ENCODE measurements around the gene RNU2-1. TPM values are rescaled to one million over a fixed set of nuclear protein-coding genes. Genes with fewer than 3 reads are reported as not detected.
A peak's percentile ranks its signal among the peaks of the same experiment; 100 is the strongest.
"Not testable (repeated sequence)": the region's sequence is repeated elsewhere in the genome, so short reads cannot be mapped to it uniquely, and the experiment has no call there.

The RNU2-1 gene
- total RNA-seq, 1 experiment from 2014 or later: not detected

- in situ Hi-C loops (cut with HindIII; ENCODE audit: low pct_unique_long_range_greater_than_20kb, low sequenced_read_pairs): no loop called here
- no peak for DNase-seq (ENCODE audit: low read depth)
These were observed 16.1 kb downstream of the RNU2-1 start for GRCh38 chr17:43217614-43218087.

- no peak for DNase-seq (ENCODE audit: low read depth)
- in situ Hi-C loops (cut with HindIII; ENCODE audit: low pct_unique_long_range_greater_than_20kb, low sequenced_read_pairs): no loop called here
These were observed 16.8 kb downstream of the RNU2-1 start for GRCh38 chr17:43216762-43217613.

- in situ Hi-C loops (cut with HindIII; ENCODE audit: low pct_unique_long_range_greater_than_20kb, low sequenced_read_pairs): no loop called here
- no peak for DNase-seq (ENCODE audit: low read depth)
These were observed 17.4 kb downstream of the RNU2-1 start for GRCh38 chr17:43216369-43216761.

DNA sequence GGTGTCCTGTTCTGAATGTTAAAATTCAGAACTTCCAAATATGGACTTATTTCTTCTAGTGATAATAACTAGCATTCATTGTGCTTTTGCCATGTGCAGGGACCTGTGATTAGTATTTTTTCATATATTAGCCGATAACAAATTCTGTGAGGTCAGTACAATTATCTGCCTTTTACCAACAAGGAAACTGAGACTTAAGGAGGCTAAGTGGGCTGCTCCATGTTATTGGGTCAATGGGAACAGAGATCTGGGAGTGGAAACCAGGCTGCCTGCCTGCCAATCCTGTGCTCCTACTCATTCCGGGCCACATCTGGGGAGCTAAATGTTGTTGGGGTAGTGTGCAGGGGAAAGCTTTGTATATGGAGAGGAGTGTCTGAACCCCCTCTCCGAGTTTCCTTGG is 18.4 kb downstream of the RNU2-1 start:
- DNase-seq (ENCODE audit: low read depth): no peak
- in situ Hi-C loops (cut with HindIII; ENCODE audit: low pct_unique_long_range_greater_than_20kb, low sequenced_read_pairs): no loop called here

DNA sequence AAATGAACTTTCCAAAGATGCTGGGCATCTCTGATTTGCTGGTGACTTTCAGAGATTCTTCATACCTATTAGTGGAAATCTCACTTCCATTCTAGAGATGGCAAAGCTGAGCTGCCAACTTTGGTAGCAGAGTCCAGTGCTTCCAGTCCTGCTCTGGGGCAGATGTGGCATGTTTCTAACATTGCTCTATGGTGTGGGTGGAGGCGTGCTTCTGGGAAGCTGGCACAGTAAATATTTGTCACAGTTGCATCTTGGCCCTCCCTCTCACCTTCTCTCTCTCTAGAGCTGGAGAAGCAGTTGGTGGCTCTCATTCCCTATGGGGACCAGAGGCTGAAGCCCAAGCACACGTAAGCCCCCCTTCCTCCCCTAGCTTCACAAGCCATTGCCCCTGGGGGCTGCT is 20.2 kb downstream of the RNU2-1 start:
- no peak for DNase-seq (ENCODE audit: low read depth)
- in situ Hi-C loops (cut with HindIII; ENCODE audit: low pct_unique_long_range_greater_than_20kb, low sequenced_read_pairs): no loop called here

- in situ Hi-C loops (cut with HindIII; ENCODE audit: low pct_unique_long_range_greater_than_20kb, low sequenced_read_pairs): no loop called here
- DNase-seq (ENCODE audit: low read depth): no peak
These were observed 20.9 kb downstream of the RNU2-1 start for GRCh38 chr17:43212641-43213490.

DNA sequence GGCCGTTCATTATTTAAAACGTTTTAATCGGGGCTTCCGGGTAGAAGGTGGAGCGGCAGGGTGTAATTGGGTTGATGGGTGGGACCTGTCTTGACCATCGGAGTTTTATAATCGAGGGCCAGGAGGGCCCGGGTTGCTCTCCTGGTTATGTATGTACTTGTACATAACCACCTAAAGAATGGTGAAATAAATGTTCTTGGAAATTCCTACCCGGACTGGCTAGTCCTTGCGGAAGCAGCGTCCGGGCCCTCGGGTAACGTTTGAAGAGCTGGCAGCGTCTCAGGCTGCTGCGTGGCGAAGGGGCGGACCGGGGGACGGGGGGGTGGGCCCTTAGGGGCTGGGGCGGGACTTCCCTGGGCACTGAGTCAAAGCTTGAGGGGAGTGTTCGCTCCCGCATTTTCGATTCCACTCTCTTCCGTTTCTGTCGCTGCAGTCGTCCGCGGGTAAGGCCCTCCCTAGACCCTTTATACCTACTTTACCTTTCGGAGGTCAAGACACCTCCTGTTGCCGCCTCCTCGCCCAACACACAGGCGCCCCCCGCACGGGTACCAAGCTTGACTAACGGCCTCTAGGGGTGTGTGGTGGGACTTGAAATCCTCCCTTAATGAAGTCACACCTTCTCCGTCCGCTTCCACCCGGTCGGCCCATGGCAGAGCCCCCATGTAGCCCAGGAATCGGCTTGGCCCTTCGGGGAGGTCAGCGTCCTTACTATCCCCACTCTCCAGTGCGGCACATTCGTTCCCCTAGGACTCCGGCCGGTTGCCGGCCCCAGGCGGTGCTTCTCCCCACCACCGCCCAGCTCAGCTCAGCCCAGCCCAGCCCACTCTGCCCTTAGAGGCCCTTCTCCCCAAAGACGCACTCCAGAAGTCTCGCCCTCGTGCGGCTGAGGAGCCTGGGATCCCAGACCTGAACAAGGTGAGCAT is 22.0 kb downstream of the RNU2-1 start, which contains the start of gene TMEM106A:
Gene TMEM106A, plus strand, starts transcription at position 396 of the 923 bp plus-strand sequence. CDS start 1,167 bp downstream, outside the sequence.
- peak; percentile 85 for DNase-seq (ENCODE audit: low read depth)
- in situ Hi-C loops (cut with HindIII; ENCODE audit: low pct_unique_long_range_greater_than_20kb, low sequenced_read_pairs): no loop called here

DNA sequence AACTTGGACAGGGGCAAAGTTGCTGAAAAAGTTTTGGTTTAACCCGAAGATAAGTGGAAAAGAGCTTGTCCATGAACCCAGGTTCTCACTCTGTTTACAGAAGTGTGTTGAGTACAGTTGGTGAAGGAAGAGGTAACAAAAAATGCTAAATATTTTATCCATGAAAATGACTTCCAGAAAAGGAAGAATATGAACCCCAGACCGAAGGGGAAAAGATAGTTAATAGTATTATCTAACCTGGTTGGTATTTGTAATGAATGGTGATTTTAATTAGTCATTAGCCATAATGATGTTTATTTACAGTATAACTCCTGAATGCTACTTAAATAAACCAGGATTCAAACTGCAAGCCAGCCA is 22.7 kb downstream of the RNU2-1 start:
- peak; percentile 4 for DNase-seq (ENCODE audit: low read depth)
- in situ Hi-C loops (cut with HindIII; ENCODE audit: low pct_unique_long_range_greater_than_20kb, low sequenced_read_pairs): no loop called here

DNA sequence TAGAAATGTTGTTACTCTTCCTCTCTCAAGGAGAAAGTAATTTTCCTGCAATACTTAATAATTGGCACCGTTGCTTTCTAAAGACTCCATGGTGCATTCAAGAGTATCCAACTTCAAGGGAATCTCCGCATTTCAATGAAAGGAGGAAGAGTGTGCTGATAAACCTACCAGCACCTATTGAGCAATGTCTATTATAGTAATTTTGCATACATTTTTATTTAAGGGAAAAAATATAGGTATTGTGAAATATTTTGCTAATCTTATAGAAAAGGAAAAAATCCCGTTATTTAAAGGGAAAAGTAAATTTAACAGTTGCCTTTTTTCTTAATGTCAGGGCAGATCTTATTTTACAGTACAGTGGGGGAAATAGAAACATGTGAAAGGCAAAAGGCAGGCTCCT is 23.2 kb downstream of the RNU2-1 start:
- no peak for DNase-seq (ENCODE audit: low read depth)
- in situ Hi-C loops (cut with HindIII; ENCODE audit: low pct_unique_long_range_greater_than_20kb, low sequenced_read_pairs): no loop called here

DNA sequence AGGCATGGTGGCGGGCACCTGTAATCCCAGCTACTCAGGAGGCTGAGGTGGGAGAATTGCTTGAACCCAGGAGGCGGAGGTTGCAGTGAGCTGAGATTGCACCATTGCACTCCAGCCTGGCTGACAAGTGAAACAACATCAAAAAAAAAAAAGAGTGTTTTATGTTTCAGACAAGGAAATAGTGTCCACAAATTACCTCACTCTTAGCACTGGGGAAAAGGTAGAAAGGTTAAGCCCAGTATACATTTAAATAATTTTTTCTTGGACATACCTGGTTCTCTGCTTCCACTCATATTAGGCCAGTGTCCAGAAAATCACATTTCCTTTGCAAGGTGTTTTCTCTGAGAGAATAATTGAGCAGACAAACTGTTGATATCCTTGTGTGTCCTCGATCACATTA is 30.8 kb downstream of the RNU2-1 start:
- in situ Hi-C loops (cut with HindIII; ENCODE audit: low pct_unique_long_range_greater_than_20kb, low sequenced_read_pairs); DNase-seq (ENCODE audit: low read depth): not testable (repeated sequence)

DNA sequence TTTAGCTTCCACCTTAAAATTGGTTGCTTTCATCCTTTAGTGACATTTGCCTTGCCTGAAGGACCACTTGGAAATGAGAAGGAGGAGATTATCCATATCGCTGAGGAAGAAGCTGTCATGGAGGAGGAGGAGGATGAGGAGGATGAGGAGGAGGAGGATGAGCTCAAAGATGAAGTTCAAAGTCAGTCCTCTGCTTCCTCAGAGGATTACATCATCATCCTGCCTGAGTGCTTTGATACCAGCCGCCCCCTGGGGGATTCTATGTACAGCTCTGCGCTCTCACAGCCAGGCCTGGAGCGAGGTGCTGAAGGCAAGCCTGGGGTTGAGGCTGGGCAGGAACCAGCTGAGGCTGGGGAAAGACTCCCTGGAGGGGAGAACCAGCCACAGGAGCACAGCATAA is 33.6 kb downstream of the RNU2-1 start:
- DNase-seq (ENCODE audit: low read depth): no peak
- in situ Hi-C loops (cut with HindIII; ENCODE audit: low pct_unique_long_range_greater_than_20kb, low sequenced_read_pairs): no loop called here

GRCh38 chr17:43199633-43200032 is 34.1 kb downstream of the RNU2-1 start:
- in situ Hi-C loops (cut with HindIII; ENCODE audit: low pct_unique_long_range_greater_than_20kb, low sequenced_read_pairs): no loop called here
- no peak for DNase-seq (ENCODE audit: low read depth)

GRCh38 chr17:43193251-43193650 is 40.5 kb downstream of the RNU2-1 start:
- no peak for DNase-seq (ENCODE audit: low read depth)
- in situ Hi-C loops (cut with HindIII; ENCODE audit: low pct_unique_long_range_greater_than_20kb, low sequenced_read_pairs): no loop called here

- DNase-seq (ENCODE audit: low read depth); in situ Hi-C loops (cut with HindIII; ENCODE audit: low pct_unique_long_range_greater_than_20kb, low sequenced_read_pairs): not testable (repeated sequence)
These were observed 47.1 kb downstream of the RNU2-1 start for GRCh38 chr17:43186656-43187055.

DNA sequence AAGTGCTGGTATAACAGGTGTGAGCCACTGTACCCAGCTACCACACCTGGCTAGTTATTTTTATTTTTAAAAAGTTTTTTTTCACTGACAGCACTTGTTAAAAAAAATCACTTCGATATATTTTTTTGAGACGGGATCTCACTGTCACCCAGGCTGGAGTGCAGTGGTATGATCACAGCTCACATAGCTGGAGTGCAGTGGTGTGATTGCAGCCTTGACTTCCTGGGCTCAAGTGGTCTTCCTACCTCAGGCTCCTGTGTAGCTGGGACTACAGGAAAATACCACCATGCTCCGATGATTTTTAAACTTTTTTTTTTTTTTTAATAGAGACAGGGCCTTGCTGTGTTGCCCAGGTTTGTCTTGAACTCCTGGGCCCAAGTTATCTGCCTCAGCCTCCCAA is 49.9 kb downstream of the RNU2-1 start:
- in situ Hi-C loops (cut with HindIII; ENCODE audit: low pct_unique_long_range_greater_than_20kb, low sequenced_read_pairs): no loop called here
- DNase-seq (ENCODE audit: low read depth): no peak

Data from Caki2 (cell line).